Measurements from ENCODE around the gene GAA.

- no peak for TF ChIP-seq SRF (IDR thresholded peaks at IDR 0.05; ENCODE audit: low read depth, low read length)
- no peak for TF ChIP-seq MAZ (IDR thresholded peaks at IDR 0.05; ENCODE audit: borderline replicate concordance, low read depth, low read length)
- TF ChIP-seq MAZ (CRISPR knock-in tag; IDR thresholded peaks at IDR 0.05; ENCODE audit: low read depth), result no peak
- no peak for TF ChIP-seq KAT7 (CRISPR knock-in tag; IDR thresholded peaks at IDR 0.05; ENCODE audit: borderline replicate concordance)
- no peak for TF ChIP-seq HDAC2 (CRISPR knock-in tag; IDR thresholded peaks at IDR 0.05)
Measured at GRCh38 chr17:80115159-80115558, 13.8 kb downstream of the GAA start.

Data from HepG2 (cell line).